H1 (cell line): ENCODE results near the gene CHD9NB. TPM values are rescaled to one million over a fixed set of nuclear protein-coding genes. Genes with fewer than 3 reads are reported as not detected.

Source experiments
- CTCF ChIA-PET: fragments of 300-600 bp; sonication (Branson Sonifier 250); formaldehyde crosslinking; loops from one replicate; lab custom pipeline; 2021; ENCODE audit not compliant: partially characterized antibody; lab: Charles Lee
- POLR2A ChIA-PET: fragments of 300-600 bp; sonication (Branson Sonifier 250); formaldehyde crosslinking; loops from one replicate; lab custom pipeline; 2021; ENCODE audit warnings: inconsistent platforms; ENCODE audit not compliant: partially characterized antibody; lab: Charles Lee
- DNase-seq, 2 experiments: peaks; one replicate each; pipeline versions ENCODE4 v3.0.0 to v3.0.0-alpha.2; 2010 to 2022; ENCODE audit warnings: low spot score in 2 of 2, low read depth in 1 of 2, mixed read lengths in 1 of 2
- FAIRE-seq: peaks from 2 replicates; lab custom pipeline; 2011; peaks lifted over from hg19 to GRCh38; lab: Jason Lieb, UNC
- H2AFZ ChIP-seq: 2 replicates; pipeline ENCODE4 v1.8.1; 2012; ENCODE audit warnings: low read length, inconsistent platforms
- H2AK5ac ChIP-seq: 2 replicates; pipeline ENCODE4 v1.6.1; 2013; ENCODE audit warnings: low read depth, low read length
- H2BK120ac ChIP-seq: replicated peaks from 2 replicates; pipeline ENCODE3; 2013; ENCODE audit warnings: low read depth, low read length, inconsistent platforms
- H2BK12ac ChIP-seq: 2 replicates; pipeline ENCODE4 v1.6.1; 2013; ENCODE audit warnings: low read depth, low read length
- H2BK15ac ChIP-seq: 2 replicates; pipeline ENCODE4 v1.6.1; 2013; ENCODE audit warnings: low read length
- H2BK20ac ChIP-seq: 2 replicates; pipeline ENCODE4 v1.6.1; 2013; ENCODE audit warnings: low read length
- H2BK5ac ChIP-seq: 2 replicates; pipeline ENCODE4 v1.6.1; 2013; ENCODE audit warnings: low read depth, low read length
- H3K14ac ChIP-seq: 2 replicates; pipeline ENCODE4 v1.6.1; 2013; ENCODE audit warnings: inconsistent platforms; ENCODE audit not compliant: insufficient read length
- H3K18ac ChIP-seq: 2 replicates; pipeline ENCODE4 v1.6.1; 2013; ENCODE audit warnings: low read length; ENCODE audit errors: extremely low read depth
- H3K23ac ChIP-seq: 2 replicates; pipeline ENCODE4 v1.6.1; 2013; ENCODE audit warnings: inconsistent platforms; ENCODE audit not compliant: insufficient read length
- H3K23me2 ChIP-seq: 2 replicates; pipeline ENCODE4 v1.6.1; 2013; ENCODE audit warnings: low read depth, low read length
- H3K27ac ChIP-seq: 2 replicates; pipeline ENCODE4 v1.6.1; 2011; ENCODE audit warnings: low read depth, low read length, inconsistent platforms
- H3K27me3 ChIP-seq, 4 experiments: replicated peaks in 1 of 4; 1 replicate in 1 of 4; 2 replicates in 3 of 4; pipeline versions ENCODE4 v1.6.1 to v1.8.1; 2011 to 2013; ENCODE audit warnings: low read length in 3 of 4, mild to moderate bottlenecking in 3 of 4, inconsistent platforms in 2 of 4, mixed read lengths in 2 of 4, moderate library complexity in 1 of 4; ENCODE audit not compliant: control insufficient read depth in 3 of 4, insufficient read depth in 3 of 4; ENCODE audit errors: extremely low read depth in 1 of 4
- H3K36me3 ChIP-seq, 4 experiments: 2 replicates each; pipeline versions ENCODE4 v1.6.1 to v1.8.1; 2011 to 2013; ENCODE audit warnings: mild to moderate bottlenecking in 4 of 4, low read length in 3 of 4, moderate library complexity in 2 of 4, control low read depth in 1 of 4, inconsistent platforms in 1 of 4; ENCODE audit not compliant: insufficient read depth in 4 of 4, control insufficient read depth in 2 of 4
- H3K4ac ChIP-seq: replicated peaks from 2 replicates; pipeline ENCODE3; 2013; ENCODE audit warnings: low read length, low read depth, mixed read lengths, inconsistent platforms; ENCODE audit not compliant: insufficient read length
- H3K4me1 ChIP-seq, 4 experiments: replicated peaks in 1 of 4; 1 replicate in 1 of 4; 2 replicates in 3 of 4; pipeline versions ENCODE4 v1.6.1 to v1.8.1; 2011 to 2013; ENCODE audit warnings: low read length in 3 of 4, inconsistent platforms in 2 of 4, mixed read lengths in 1 of 4; ENCODE audit not compliant: insufficient read depth in 4 of 4, control insufficient read depth in 3 of 4
- H3K4me2 ChIP-seq, 2 experiments: 2 replicates each; pipeline versions ENCODE4 v1.6.1 to v1.8.1; 2011 to 2013; ENCODE audit warnings: low read depth in 2 of 2, low read length in 2 of 2, control low read depth in 1 of 2, inconsistent platforms in 1 of 2, mild to moderate bottlenecking in 1 of 2; ENCODE audit not compliant: insufficient read depth in 1 of 2
- H3K4me3 ChIP-seq, 4 experiments: fragments of 200-600, 300-600 bp in 1 of 4; sonication (generic), shearing (Covaris generic), sonication (Bioruptor Twin) in 1 of 4; 2 replicates each; pipeline versions ENCODE4 v1.5.1 to v1.8.1; 2011 to 2016; ENCODE audit warnings: low read length in 4 of 4, low read depth in 3 of 4, control low read depth in 2 of 4, inconsistent platforms in 2 of 4, mild to moderate bottlenecking in 2 of 4, mixed read lengths in 1 of 4, moderate library complexity in 1 of 4; ENCODE audit not compliant: insufficient read depth in 2 of 4; ENCODE audit errors: extremely low read depth in 1 of 4
- H3K56ac ChIP-seq: replicated peaks from 2 replicates; pipeline ENCODE3; 2013; ENCODE audit warnings: low read depth, mild to moderate bottlenecking, mixed read lengths, low read length, inconsistent platforms; ENCODE audit not compliant: insufficient read length
- H3K79me1 ChIP-seq: 2 replicates; pipeline ENCODE4 v1.6.1; 2013; ENCODE audit warnings: low read depth, low read length, control low read depth
- H3K79me2 ChIP-seq, 2 experiments: 2 replicates each; pipeline versions ENCODE4 v1.6.1 to v1.8.1; 2012 to 2013; ENCODE audit warnings: low read length in 2 of 2, mild to moderate bottlenecking in 2 of 2, inconsistent platforms in 1 of 2; ENCODE audit not compliant: insufficient read depth in 2 of 2, control insufficient read depth in 1 of 2
- H3K9ac ChIP-seq, 4 experiments: replicated peaks in 1 of 4; 1 replicate in 1 of 4; 2 replicates in 3 of 4; pipeline versions ENCODE4 v1.6.1 to v1.8.1; 2011 to 2013; ENCODE audit warnings: low read depth in 3 of 4, low read length in 3 of 4, control low read depth in 2 of 4, mild to moderate bottlenecking in 2 of 4, moderate library complexity in 2 of 4, inconsistent platforms in 1 of 4; ENCODE audit errors: extremely low read depth in 1 of 4
- H3K9me3 ChIP-seq, 2 experiments: 2 replicates each; pipeline versions ENCODE4 v1.6.1 to v1.8.1; 2012 to 2013; ENCODE audit warnings: mild to moderate bottlenecking in 2 of 2, moderate library complexity in 2 of 2, control low read depth in 1 of 2, inconsistent platforms in 1 of 2, low read depth in 1 of 2, low read length in 1 of 2, mixed read lengths in 1 of 2; ENCODE audit not compliant: insufficient read depth in 2 of 2
- H4K20me1 ChIP-seq, 2 experiments: replicated peaks in 1 of 2; 2 replicates each; pipeline versions ENCODE3 to v1.8.1; 2011 to 2013; ENCODE audit warnings: inconsistent platforms in 2 of 2, low read length in 2 of 2, mild to moderate bottlenecking in 1 of 2; ENCODE audit not compliant: insufficient read depth in 2 of 2, control insufficient read depth in 1 of 2
- H4K5ac ChIP-seq: 2 replicates; pipeline ENCODE4 v1.6.1; 2013; ENCODE audit warnings: low read length, low read depth, mixed read lengths, inconsistent platforms; ENCODE audit not compliant: insufficient read length
- H4K8ac ChIP-seq: 2 replicates; pipeline ENCODE4 v1.8.0; 2013; ENCODE audit warnings: mild to moderate bottlenecking, moderate library complexity, low read length, inconsistent platforms; ENCODE audit not compliant: insufficient read depth; ENCODE audit errors: extremely low read depth
- H4K91ac ChIP-seq: replicated peaks from 2 replicates; pipeline ENCODE3; 2013; ENCODE audit warnings: low read length, mixed read lengths, inconsistent platforms; ENCODE audit not compliant: insufficient read length
- GTF2F1 ChIP-seq: IDR thresholded peaks from 2 replicates; pipeline ENCODE4 v1.6.1; 2012; ENCODE audit warnings: low read depth, low read length, improper control_type of control experiment, borderline replicate concordance
- JUND ChIP-seq: IDR thresholded peaks from 2 replicates; pipeline ENCODE4 v1.6.1; 2011; ENCODE audit warnings: mild to moderate bottlenecking, improper control_type of control experiment, low read length
- POU5F1 ChIP-seq: IDR thresholded peaks from 2 replicates; pipeline ENCODE4 v1.6.1; 2011; ENCODE audit warnings: low read depth, mild to moderate bottlenecking, low read length, moderate library complexity
- RBBP5 ChIP-seq: IDR thresholded peaks from 2 replicates; pipeline ENCODE4 v1.7.1; 2012; ENCODE audit warnings: low read depth, mild to moderate bottlenecking, inconsistent platforms, low read length, moderate library complexity, borderline replicate concordance
- SIX5 ChIP-seq: IDR thresholded peaks from 2 replicates; pipeline ENCODE4 v1.6.1; 2011; ENCODE audit warnings: mild to moderate bottlenecking, low read depth, low read length
- SP1 ChIP-seq: IDR thresholded peaks from 2 replicates; pipeline ENCODE4 v1.6.1; 2011; ENCODE audit warnings: low read depth, low read length
- SP4 ChIP-seq: IDR thresholded peaks from 2 replicates; pipeline ENCODE4 v1.6.1; 2012; ENCODE audit warnings: low read length, inconsistent platforms
- TCF12 ChIP-seq: IDR thresholded peaks from 2 replicates; pipeline ENCODE4 v1.6.1; 2011; ENCODE audit warnings: low read depth, mild to moderate bottlenecking, low read length
- WGBS, 2 experiments: shearing (Covaris generic) in 1 of 2; methylation state at CpG; one replicate each; pipeline versions ENCODE4 v1.1.6 to v1.1.7; 2013 to 2015; ENCODE audit warnings: low lambda C conversion rate in 2 of 2, mixed read lengths in 2 of 2, inconsistent platforms in 1 of 2, low coverage in 1 of 2, missing lambda C conversion rate in 1 of 2; ENCODE audit not compliant: insufficient replicate concordance in 2 of 2, insufficient coverage in 1 of 2, insufficient read length in 1 of 2; ENCODE audit errors: extremely low coverage in 1 of 2, missing lambda C conversion rate in 1 of 2; 5-methylcytosine and 5-hydroxymethylcytosine counted together
- polyA plus RNA-seq, 7 experiments: library from polyadenylated mRNA; depleted of rRNA in 3 of 7; stranded (reverse) in 5 of 7; unstranded in 2 of 7; fragments of >200 nt in 5 of 7; fragments of 200-250 nt in 2 of 7; gene quantifications; 1 replicate in 5 of 7; 2 replicates in 1 of 7; 4 replicates in 1 of 7; pipeline versions ENCODE4 v1.2.1 to v1.2.3, GENCODE V29; 2011 to 2013; ENCODE audit warnings: missing spikeins in 2 of 7, mixed read lengths in 2 of 7
- total RNA-seq: library from RNA; stranded (reverse); fragmentation: NEBNext Ultra II Directional; extraction: Animal tissue kit (Norgen Biotek cat#: 25700); gene quantifications from 2 replicates; pipeline ENCODE4 v1.2.1, GENCODE V29; 2021
- TF ChIP-seq, protein P1 (sequence below): IDR thresholded peaks from 2 replicates; pipeline ENCODE4 v1.6.1; 2011; ENCODE audit warnings: low read depth, mild to moderate bottlenecking, low read length; ENCODE audit not compliant: insufficient read depth
- TF ChIP-seq, protein P2 (sequence below): IDR thresholded peaks from 2 replicates; pipeline ENCODE4 v1.6.1; 2012; ENCODE audit warnings: inconsistent platforms

CHD9NB gene
- total and polyA plus RNA-seq, 2 of the 8 experiments (the other 6 are each of a cell fraction or from before 2014, with no cell fraction given) = 4.5 to 5.9 TPM

DNA sequence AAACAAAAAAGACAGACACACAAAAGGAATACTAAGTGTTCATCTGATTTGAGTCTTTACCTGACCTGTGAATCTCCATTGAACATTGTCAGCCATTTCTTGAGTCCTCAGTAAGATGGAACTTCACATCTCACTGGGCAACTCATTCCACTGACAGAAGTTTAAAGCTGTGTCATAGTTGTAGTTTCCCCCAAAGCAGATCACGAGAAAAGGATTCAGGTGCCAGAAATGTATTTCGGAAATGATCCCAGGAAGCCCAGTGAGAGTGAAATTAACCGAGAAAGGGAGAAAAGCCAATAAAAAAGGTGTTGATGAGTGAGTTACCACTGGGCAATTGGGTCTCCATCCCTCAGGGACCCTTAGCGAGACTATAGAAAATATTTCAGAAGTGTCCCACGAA, 8.6 kb upstream of the CHD9NB start:
- no peak overlapping the region for H2BK120ac ChIP-seq
- no peaks in the 10 kb centered on the region for H3K9me3 ChIP-seq
- no peak overlapping the region for H3K14ac ChIP-seq
- FAIRE-seq (no peak), DNase-seq (no peak)
- no peak overlapping the region for H3K23ac ChIP-seq
- CTCF ChIA-PET = interaction anchor here (0.7 kb wide), 1 partner anchor 1243 kb away, joined by 3 read pairs; no protein-coding TSS in a partner anchor
- H4K20me1 ChIP-seq = no peaks in the 10 kb centered on the region
- no peak overlapping the region for H3K4ac ChIP-seq
- POLR2A ChIA-PET = interaction anchor here (0.7 to 1.4 kb wide), 3 partner anchors 20 to 147 kb away, joined by 3 read pairs; no protein-coding TSS in a partner anchor
- H3K79me2 ChIP-seq = peaks cover 0 to 45% of the 10 kb centered on the region in 2 experiments; a peak in 2 of 4 replicates
- no peak overlapping the region for H3K4me3 ChIP-seq
- no peak overlapping the region for H3K56ac ChIP-seq
- peaks cover 0 to 10% (median 3%) of the 10 kb centered on the region in 4 experiments; a peak in 2 of 7 replicates for H3K4me1 ChIP-seq
- no peak overlapping the region for H2AK5ac ChIP-seq
- H4K91ac ChIP-seq = no peak overlapping the region
- no peak overlapping the region for H2AFZ ChIP-seq
- H3K23me2 ChIP-seq = no peaks in the 10 kb centered on the region; the same call in 1 of the 2 replicates
- H2BK15ac ChIP-seq = no peak overlapping the region
- no peaks in the 10 kb centered on the region; a peak in 1 of 8 replicates for H3K36me3 ChIP-seq
- H4K8ac ChIP-seq = no peak overlapping the region
- H4K5ac ChIP-seq = no peak overlapping the region
- H2BK20ac ChIP-seq = no peak overlapping the region
- H3K79me1 ChIP-seq = peaks cover 15% of the 10 kb centered on the region; the same call in 1 of the 2 replicates
- no peak overlapping the region for H2BK5ac ChIP-seq
- H3K18ac ChIP-seq = no peak overlapping the region
- no peak overlapping the region for H3K4me2 ChIP-seq
- H3K27me3 ChIP-seq = no peaks in the 10 kb centered on the region
- 95% methylated on average over 5 of the region's 5 CpGs; no CpG with 5 or more reads in 1 of the 2 experiments for WGBS, 2 experiments
- H3K9ac ChIP-seq = no peak overlapping the region
- no peak overlapping the region for H3K27ac ChIP-seq
- H2BK12ac ChIP-seq = no peak overlapping the region
- TF ChIP-seq POU5F1 (no peak), SP4 (no peak), RBBP5 (no peak), JUND (no peak), SP1 (no peak), GTF2F1 (no peak), SIX5 (no peak), TCF12 (no peak)
- TF ChIP-seq, protein P1, sequence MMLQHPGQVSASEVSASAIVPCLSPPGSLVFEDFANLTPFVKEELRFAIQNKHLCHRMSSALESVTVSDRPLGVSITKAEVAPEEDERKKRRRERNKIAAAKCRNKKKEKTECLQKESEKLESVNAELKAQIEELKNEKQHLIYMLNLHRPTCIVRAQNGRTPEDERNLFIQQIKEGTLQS = no peak
- TF ChIP-seq, protein P2, sequence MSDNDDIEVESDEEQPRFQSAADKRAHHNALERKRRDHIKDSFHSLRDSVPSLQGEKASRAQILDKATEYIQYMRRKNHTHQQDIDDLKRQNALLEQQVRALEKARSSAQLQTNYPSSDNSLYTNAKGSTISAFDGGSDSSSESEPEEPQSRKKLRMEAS = no peak
